GM19455 (cell line): ENCODE data around the gene CHCHD10.

Source experiments
- ATAC-seq: cut with Tn5 transposase; IDR thresholded peaks from one replicate; pipeline ENCODE4 v1.9.1; 2021; ENCODE audit not compliant: unreplicated experiment

CHCHD10 gene

DNA sequence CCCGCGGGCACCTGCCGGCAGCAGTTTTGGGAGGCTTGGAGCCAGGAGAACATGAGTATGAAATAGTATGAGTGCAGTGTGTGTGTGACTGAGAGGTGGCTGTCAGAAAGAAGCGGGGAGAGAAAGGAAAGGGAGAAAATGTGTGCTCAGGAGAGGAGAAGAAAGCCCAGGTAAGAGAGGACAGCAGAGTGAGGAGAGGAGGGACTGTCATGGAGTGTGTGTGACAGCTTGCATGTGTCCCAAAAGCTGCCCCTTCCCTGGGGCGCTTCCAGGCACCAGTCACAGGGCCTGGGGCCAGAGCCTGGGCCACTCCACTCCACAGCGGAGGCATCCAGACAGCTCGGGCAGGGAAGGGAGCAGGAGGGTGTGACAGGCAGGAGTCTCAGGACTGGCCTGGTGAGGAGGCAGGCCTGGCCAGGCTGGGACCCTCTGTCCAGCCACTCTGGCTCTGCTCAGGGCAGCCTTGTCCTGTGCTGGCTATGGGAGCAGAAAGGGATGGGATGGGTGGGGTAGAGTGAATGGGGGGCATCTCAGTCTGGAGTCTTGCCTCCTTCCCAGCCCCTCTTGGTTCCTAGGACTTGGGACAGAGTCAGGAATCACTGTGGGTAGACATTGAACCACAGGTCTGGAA, 5.8 kb upstream of the CHCHD10 start:
- ATAC-seq = no peak

DNA sequence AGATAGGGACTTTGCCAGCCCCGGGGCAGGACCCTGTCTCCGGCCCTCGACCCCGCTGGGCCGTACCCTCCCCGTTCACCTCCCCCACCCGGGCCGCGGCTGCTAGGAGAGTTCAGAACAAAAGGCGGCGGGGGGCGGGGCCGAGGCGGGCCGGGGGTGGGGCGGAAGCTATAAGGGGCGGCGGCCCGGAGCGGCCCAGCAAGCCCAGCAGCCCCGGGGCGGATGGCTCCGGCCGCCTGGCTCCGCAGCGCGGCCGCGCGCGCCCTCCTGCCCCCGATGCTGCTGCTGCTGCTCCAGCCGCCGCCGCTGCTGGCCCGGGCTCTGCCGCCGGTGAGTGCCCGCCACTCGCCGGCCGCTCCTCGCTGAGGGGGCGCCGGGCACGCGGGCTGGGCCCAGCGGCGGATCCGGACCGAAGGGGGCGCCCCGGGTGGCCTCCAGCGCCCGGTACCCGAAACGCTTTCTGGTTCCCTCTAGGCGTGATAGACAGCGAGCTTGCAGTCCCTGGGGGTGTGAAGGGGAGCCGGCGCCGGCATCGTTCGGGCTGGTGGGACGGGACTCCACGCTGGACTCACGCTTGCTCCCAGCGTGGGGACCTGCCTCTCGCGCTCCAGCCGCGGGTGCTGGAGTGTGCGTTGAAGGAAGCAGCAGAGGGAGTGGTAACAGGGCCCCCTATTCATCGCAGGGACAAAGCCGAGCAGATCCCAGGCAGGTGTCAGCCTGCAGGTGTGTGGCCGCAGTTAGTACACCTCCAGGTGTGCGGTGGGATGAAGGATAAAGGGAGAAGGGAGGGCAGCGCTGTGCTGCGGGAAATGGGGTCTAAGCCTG, 5.1 kb upstream of the CHCHD10 start, which contains the start of gene MMP11:
Gene MMP11, plus strand, starts transcription at position 201 of the 825 bp plus-strand sequence. Its CDS starts 22 bp downstream, at position 223.
- no peak for ATAC-seq

DNA sequence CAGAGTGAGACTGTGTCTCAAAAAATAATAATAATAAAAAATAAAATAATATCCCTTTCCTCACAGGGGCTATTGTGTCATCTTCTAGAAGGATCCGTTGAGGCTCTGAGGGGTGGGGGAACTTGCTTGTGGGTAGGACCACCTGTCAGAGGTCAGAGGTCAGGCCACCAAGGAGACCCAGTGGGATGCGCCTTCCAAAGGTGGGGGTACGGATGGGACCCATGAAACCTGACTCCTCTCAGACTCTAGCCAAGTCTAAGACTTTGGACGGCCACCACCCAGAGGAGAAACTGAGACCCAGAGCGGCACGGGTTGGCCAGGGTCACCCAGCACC, 4.5 kb upstream of the CHCHD10 start:
- ATAC-seq = no peak

DNA sequence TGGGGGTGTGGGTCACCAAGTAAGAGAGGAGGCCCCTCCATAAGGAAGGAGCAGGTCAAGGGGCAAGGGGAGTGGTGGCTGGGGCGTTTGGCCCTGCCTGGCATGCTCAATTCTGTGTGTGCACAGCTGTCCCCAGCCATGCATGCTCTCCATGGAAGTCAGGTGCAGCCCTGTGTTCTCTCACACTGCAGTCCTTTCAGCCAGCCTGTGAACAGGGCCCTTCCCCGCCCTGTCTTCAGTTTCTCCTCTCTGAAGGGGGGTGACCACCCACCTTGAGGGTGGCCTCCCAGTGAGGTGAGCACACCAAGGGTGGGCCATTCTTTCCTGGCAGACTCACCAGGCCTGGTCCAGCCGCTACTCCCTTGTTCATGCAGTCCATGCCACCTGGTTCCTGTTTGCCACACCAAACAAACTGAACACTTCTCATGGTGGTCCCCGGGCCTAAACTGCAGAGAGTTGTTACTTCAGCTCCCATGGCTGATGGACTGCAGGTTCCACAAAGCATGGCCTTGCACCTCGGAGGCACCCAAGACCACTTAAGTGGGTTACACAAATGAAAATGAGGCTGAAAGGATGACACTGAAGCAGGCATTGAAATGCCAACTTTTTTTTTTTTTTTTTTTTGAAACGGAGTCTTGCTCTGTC, 1.7 kb upstream of the CHCHD10 start:
- no peak for ATAC-seq

DNA sequence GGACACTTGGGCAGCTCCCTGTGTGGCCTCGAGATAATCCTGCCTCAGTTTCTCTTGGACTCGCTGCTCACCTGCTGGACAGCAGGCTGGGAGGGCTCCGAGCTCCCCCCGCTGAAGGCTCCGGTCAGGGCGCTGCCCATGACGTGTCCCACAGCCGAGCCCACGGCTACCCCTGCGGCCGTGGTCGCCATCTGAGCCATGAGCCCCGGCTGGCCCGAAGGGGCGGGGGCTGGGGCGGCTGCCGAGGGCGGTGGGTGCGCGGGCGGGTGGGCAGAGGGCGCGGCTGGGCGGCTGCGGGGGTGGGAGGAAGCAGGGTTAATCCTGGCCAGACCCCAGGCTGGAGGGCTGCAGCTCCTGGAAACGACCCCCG, 484 bp downstream of the CHCHD10 start:
- ATAC-seq = no peak

DNA sequence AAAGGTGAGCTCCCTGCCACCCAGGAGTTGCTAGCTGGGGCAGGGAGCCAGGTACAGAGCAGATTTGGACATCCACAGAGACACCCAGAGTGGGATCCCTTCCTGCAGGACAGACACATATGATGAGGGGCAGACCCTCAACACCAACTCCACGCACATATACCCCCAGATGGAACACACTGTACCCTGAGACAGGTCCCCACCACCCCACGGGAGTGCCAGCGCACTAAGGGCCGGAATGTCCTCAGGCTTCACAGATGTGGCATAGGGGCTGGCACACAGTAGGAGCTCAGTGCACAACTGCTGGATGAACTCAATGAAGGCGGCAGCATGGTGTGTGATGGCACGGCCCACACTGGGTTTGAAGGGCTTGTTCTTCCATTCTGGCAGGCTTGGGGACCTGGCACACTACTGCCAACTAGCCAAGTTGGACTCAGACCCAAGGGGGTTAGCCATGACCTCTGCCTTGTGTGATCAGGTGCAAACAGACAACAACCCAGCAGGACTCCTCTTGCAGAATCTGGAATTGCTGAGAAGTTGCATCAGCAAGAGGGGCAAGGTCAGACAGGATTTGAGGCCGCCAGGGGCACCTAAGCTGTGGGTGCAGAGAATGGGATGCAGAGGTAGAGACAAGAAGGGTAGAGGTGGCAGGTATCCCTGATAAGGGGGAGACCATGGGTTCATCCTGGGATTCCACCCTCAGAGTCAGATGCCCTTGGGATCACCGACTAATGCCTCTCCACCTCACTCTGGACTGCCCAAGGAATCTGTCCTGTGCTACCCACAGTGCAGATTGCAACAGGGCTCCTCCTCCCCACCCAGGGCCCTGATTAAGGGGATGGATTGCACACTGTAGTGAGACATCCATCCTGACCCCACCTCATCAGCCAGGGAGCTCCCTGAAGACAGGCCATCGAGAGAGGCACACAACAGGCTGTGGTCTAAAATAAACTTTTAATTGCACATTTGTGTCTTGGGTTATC, 2.6 kb downstream of the CHCHD10 start:
- ATAC-seq = no peak

DNA sequence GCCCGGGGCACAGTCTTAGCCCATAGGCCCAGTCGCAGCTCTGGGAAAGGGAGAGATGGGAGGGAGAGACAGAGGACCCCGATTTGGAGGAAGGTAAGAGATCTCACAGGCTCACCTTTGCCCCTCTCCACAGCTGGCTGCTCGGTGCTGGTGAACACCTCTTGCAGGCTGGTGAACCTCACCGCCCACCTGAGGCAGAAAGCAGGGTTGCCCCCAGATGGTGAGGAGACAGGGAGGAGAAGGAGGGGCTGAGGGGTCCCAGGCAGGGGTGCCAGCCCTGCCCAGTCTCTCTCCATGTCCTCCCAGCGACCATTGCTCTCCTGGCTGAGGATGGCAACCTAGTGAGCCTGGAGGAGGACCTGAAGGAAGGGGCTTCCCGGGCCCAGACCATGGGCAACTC, 3.8 kb downstream of the CHCHD10 start:
- no peak for ATAC-seq

DNA sequence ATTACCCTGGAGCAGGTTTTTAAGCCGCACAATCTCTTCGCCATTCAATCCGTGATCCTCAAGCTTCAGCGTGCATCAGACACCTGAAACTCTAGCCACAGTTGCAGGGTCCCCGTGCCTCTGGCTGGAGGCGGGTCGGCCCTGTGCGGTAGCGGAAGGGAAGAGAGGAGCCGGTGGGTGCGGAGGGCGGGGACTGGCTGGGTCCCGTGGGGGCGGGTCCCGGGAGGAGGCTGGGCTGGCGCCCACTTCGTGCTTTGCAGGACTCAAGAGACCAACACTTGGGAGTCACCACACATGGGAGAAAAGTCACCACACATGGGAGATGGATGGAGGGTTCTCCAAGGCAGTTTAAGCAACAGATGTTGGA, 4.2 kb downstream of the CHCHD10 start:
- no peak for ATAC-seq

DNA sequence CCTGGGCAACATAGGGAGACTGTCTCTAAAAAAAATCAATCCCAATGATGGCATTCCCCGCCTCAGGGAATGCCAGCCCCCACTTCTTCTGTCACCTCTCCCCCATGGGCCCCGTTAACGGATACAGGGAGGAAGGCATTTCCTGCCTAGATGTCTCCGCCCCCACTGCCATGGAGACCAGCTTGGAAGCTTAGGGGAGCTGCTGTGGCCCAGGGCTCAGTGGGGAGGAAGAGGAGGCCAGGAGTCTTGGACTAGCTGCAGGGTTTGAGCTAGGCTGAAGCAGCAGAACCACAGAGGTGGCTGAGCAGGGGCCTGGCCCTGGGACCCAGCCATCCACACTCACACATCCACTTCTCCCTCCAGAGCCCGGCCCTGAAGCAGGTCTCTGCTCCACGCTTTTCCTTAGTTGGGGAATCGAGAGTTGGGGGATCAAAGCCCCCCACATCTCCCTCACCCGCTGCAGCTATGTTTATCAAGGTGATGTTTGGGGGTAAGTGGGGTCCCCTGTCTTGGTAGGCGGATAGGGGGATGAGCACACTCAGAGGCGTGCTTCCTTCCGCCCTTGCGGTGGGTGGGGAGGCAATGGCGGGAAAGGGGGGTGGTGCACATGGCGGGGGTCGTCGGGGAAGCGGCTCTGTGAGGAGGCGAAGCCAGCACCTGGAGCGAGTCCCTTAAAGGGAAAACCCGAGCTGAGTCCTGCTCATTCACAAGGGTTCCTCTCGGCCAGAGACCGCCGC, 4.8 kb downstream of the CHCHD10 start, which contains the start of gene C22orf15:
Gene C22orf15, plus strand, starts transcription at position 149 of the 737 bp plus-strand sequence. Its CDS starts 317 bp downstream, at position 466.
- ATAC-seq = no peak

DNA sequence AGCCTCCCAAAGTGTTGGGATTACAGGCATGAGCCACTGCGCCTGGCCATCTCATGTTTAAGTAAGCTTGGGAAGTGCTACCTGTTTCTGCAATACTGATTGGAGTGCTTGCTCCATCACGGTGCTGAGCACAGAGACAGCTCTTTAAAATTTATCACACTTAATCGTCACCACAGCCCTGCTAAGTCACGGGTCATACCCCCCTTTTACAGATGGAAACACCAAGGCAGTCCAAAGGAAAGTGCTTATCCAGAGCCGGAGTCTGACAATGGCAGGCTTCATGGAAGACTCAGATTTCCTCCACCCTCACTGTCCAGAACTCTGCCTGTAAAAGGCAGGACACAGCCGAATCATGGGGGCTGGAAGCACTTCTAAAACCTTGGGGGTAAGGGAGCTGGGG, 7.7 kb downstream of the CHCHD10 start:
- no peak for ATAC-seq

DNA sequence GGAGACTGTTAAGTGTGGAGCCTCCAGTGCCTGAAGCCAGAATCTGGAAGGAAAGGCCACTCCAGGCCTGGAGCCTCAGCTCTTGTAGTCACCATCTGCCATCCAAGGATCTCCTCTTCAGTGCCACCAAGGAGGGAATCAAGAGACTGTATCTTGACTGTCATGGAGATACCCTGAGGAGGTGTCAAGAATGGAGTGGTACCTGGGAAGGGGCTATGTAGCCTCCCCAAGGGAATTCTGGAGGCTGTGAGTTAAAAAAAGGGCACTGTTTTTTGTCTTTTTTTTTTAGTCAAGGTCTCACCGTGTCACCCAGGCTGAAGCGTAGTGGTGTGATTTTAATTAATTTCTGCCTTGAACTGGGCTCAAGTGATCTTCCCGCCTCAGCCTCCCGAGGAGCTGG, 8.2 kb downstream of the CHCHD10 start:
- ATAC-seq = no peak

DNA sequence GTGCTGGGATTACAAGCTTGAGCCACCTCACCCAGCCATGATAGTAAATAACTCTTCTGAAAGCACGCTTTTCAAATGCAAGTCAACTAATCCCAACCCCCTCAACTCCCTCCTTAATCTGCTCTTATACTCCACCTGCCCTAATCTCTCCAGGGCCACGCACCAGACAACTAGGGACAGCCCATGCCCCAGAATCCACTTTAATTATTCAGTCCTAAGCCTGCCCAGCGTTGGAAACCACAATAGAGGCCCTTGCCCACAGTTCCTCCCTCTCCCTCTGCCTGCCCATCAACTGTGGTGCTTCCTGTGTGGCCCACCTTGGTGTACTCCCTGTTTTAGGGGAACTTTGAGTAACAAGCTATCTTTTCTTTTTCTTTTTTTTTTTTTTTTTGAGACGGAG, 10.9 kb downstream of the CHCHD10 start:
- ATAC-seq = no peak

DNA sequence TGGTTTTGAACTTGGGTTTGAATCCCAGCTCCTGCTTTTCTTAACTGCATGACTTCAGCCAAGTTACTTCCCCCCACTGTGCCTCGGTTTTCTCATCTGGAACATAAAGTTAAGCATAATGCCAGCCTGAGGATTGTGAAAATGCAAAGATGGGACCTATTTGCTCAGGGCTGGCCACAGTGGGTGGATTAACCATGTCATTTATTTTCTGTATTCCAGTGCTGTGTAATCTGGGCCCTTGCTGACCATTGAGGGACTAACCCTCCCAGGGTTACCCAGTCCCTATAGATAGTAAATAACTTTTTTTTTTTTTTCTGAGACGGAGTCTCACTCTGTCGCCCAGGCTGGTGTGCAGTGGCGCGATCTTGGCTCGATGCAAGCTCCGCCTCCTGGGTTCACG, 12.1 kb downstream of the CHCHD10 start:
- no peak for ATAC-seq

DNA sequence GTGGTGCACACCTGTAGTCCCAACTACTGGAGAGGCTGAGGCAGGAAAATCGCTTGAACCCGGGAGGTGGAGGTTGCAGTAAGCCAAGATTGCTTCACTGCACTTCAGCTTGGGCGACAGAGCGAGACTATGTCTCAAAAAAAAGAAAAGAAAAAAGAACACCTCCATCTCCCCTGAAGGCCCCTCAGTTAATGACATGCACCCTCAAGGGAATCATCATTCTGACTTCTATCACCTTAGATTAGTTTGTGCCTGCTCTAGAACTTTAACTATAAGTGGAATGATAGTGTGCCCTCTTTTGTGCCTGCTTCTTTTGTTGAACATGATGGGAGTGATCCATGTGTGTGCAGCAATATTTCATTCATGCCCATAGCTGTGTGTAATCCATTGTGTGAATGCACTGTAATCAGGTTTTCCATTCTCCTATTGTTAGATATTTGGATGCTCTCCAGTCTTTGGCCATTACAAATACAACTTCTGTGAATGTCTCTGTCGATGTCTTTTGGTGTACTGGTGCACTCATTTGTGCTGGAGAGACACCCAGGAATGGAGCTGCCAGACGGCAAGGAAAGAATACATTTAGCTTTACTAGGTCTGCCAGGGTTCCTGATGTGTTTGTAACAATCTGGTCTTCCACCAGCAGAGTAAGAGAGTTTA, 12.7 kb downstream of the CHCHD10 start:
- no peak for ATAC-seq

DNA sequence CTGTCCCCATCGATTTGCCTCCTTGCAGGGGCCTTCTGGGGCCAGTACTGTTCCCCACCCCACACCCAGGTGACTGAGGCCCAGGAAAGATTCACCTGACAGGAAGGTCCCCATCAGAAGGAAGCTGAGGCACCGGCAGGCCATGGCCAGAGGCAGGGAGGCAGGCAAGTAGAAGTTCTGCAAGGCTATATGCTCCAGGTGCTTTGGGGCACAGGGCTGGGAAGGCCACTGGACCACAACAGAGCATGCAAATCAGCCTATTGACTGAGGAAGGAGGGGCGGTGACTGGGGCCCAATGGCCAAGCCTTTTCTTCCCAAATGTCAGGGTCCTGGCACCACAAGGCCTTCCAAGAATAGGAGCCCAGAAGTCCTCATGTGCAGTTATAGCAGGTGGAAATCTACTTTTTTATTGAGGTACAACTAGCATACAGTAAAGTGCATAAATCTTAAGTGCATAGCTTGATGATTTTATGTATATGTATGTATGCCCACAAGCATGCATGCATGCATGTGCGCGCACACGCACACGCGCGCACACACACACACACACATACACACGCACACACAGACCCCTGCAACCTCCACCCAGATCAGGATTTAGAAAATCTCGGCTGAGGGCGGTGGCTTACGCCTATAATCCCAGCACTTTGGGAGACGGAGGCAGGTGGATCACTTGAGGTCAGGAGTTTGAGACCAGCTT, 13.4 kb downstream of the CHCHD10 start, which contains the start of gene VPREB3:
Gene VPREB3, minus strand, starts transcription at position 206 of the 700 bp plus-strand sequence. Its CDS starts 62 bp downstream, at position 144.
- ATAC-seq = no peak

DNA sequence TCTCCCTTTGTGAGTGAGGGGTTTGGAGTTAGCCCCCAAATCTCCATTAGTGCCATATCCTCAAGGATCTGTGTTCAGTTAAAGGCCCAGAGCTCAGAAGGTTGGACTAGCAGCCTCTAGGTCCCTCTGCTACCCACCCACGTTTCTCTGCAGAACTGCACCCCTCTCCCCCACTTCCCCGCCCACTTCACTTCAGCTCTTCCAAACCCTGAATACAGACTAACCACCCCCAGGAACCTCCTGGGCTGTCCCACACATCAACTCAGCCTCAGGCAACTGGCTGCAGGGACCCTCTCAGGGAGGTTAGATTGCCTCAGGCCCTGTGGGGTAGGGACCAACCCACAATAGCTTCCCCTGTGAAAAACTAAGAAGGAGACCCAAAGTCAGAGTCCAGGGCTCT, 14.4 kb downstream of the CHCHD10 start:
- ATAC-seq = no peak

DNA sequence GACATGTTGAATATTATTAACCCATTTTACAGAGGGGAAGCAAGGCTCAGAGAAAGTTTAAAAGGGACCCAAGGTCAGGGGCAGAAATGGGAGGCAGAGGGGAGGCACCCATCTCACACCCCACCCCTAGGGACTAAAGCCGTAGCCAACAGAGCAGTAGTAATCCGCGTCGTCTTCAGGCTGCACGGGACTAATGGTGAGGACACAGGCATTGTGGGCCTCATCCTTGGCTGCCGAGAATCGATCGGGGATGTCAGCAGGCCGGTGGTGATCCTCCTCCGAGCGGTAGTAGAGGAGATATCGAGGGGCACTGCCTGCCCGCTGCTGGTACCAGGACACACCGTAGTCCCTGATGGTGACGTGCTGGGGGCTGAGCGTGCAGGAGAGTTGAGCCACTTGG, 15.0 kb downstream of the CHCHD10 start:
- ATAC-seq = no peak

DNA sequence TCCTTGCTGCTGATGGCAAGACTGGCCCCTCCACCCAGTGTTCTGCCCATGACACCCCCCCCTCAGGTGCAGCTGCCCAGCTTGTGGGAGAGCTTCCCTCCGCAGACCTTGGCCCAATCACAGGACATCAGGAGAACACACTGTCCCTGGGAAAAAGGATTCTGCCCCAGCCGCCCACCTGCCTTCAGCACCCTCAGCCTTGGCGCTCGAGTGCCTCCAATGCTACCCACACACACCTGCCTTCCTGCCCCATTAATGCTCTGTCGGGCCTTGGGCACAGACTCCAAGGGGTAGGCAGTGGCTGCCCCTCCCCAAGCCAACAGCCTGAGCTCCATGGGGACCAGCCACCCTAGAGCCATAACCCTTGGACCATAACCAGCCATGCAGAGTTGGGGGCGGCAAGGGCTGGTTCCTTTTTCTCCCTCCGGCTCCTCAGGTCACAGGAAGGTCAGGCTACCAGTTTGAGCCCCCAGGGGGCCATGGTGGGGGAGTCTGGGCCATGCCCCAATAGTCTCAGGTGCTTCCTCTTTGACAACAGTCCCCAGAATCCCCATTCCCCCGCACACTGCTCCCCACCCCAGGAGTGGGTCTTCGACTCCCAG, 15.6 kb downstream of the CHCHD10 start:
- no peak for ATAC-seq
